Uterus (tissue), 4 donors: ENCODE measurements around the gene AEN. TPM values are rescaled to one million over a fixed set of nuclear protein-coding genes. Genes with fewer than 3 reads are reported as not detected.

Source experiments
- DNase-seq, 2 donors: peaks; one replicate each; pipeline ENCODE4 v3.0.0-alpha.2; 2019 to 2020
- H3K27ac ChIP-seq, 2 donors: fragments of 200-600 bp; sonication (generic); 1 replicate in 1 of 2; 2 replicates in 1 of 2; pipeline ENCODE4 v1.5.1; 2016 to 2018
- H3K27me3 ChIP-seq, 2 donors: fragments of 200-600 bp; sonication (generic); one replicate each; pipeline ENCODE4 v1.5.1; 2018 to 2019; ENCODE audit warnings: control low read depth in 1 of 2
- H3K36me3 ChIP-seq, 2 donors: fragments of 200-600 bp; sonication (generic); one replicate each; pipeline ENCODE4 v1.5.1; 2019; ENCODE audit warnings: control low read depth in 1 of 2
- H3K4me1 ChIP-seq, 2 donors: fragments of 200-600 bp; sonication (generic); one replicate each; pipeline ENCODE4 v1.5.1; 2018 to 2019; ENCODE audit warnings: control low read depth in 1 of 2
- H3K4me3 ChIP-seq, 2 donors: fragments of 200-600 bp; sonication (generic); 1 replicate in 1 of 2; 2 replicates in 1 of 2; pipeline ENCODE4 v1.5.1; 2018 to 2019; ENCODE audit warnings: mild to moderate bottlenecking in 1 of 2
- H3K9me3 ChIP-seq, 2 donors: fragments of 200-600 bp; sonication (generic); one replicate each; pipeline ENCODE4 v1.5.1; 2019; ENCODE audit warnings: control low read depth in 1 of 2
- POLR2A ChIP-seq, 2 donors: fragments of 450-650 bp; IDR thresholded peaks; one replicate each; pipeline ENCODE4 v1.6.1; 2016; ENCODE audit warnings: antibody characterized with exemption in 2 of 2, mild to moderate bottlenecking in 1 of 2, moderate library complexity in 1 of 2
- intact Hi-C: fragments of 100-400 bp; cut with DNase I; formaldehyde crosslinking; loops from one replicate; pipeline ENCODE4 v1.15.1; 2023; ENCODE audit warnings: low total_unique reads
- microRNA counts, 2 donors: library from miRNA; unstranded; fragments of <30 nt; microRNA quantifications; one replicate each; lab custom pipeline; 2016 to 2017
- microRNA-seq: library from miRNA; unstranded; fragments of <30 nt; microRNA quantifications from one replicate; pipeline ENCODE4, GENCODE V29; 2016; ENCODE audit warnings: borderline microRNAs expressed, borderline replicate concordance
- small RNA-seq: library from RNA; depleted of rRNA; stranded (forward); fragments of <200 nt; gene quantifications from one replicate; pipeline ENCODE3, GENCODE V24; 2016
- total RNA-seq, 4 donors: library from RNA; depleted of rRNA in 3 of 4; stranded (reverse); fragments of >200 nt in 3 of 4; gene quantifications; one replicate each; pipeline versions ENCODE4 v1.1.0 to v1.2.4, GENCODE V29; 2014 to 2023
- TF ChIP-seq, protein P1 (sequence below), 4 experiments: fragments of 200-600 bp in 2 of 4; fragments of 450-650 bp in 2 of 4; sonication (generic) in 2 of 4; IDR thresholded peaks; one replicate each; pipeline ENCODE4 v1.5.1; 2016 to 2019; ENCODE audit warnings: antibody characterized with exemption in 4 of 4, mild to moderate bottlenecking in 2 of 4, moderate library complexity in 1 of 4
- donor health status: DM: yes; HTN: yes; CAD: no.

AEN gene
- total RNA-seq, 4 donors from 2014 or later, result 1.0 to 20.2 (median 6.0) TPM

DNA sequence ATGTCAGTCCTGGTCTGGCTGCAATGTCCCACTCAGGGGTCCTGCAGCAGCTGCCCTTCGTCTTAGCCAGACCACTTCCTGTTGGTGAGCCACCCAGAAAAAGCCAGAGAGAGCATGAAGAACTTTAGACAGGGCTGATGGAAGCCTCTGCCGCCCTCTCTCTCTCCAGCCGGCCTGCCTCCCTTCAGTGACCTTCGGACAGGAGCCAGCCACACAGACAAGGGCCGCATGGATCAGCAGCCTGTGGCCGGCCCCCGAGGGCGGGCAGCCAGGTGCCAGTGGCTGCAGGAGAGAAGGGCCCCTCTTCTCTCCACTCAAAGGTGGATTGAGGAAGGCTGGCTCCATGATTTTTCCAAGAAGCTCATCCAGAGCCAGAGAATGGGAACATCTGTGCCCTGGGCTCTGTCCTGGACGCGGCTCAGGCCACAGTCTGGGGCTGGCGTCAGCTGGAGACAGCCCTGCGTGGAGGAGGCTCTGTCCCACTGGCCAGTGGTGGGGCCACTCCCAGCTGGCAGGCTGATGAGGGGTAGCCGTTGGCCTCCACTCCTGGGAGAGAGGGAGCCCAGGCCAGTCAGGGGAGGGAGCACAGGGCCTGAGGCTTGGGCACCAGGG is 60.6 kb downstream of the AEN start:
- Histone ChIP-seq H3K36me3 (no peaks in the 10 kb centered on the region), H3K9me3 (no peaks in the 10 kb centered on the region), H3K27me3 (no peaks in the 10 kb centered on the region), H3K27ac (no peak overlapping the region), H3K4me3 (no peak overlapping the region), H3K4me1 (no peaks in the 10 kb centered on the region)
- intact Hi-C loops, result no loop called here
- no peak for DNase-seq
- TF ChIP-seq, protein P1, sequence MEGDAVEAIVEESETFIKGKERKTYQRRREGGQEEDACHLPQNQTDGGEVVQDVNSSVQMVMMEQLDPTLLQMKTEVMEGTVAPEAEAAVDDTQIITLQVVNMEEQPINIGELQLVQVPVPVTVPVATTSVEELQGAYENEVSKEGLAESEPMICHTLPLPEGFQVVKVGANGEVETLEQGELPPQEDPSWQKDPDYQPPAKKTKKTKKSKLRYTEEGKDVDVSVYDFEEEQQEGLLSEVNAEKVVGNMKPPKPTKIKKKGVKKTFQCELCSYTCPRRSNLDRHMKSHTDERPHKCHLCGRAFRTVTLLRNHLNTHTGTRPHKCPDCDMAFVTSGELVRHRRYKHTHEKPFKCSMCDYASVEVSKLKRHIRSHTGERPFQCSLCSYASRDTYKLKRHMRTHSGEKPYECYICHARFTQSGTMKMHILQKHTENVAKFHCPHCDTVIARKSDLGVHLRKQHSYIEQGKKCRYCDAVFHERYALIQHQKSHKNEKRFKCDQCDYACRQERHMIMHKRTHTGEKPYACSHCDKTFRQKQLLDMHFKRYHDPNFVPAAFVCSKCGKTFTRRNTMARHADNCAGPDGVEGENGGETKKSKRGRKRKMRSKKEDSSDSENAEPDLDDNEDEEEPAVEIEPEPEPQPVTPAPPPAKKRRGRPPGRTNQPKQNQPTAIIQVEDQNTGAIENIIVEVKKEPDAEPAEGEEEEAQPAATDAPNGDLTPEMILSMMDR (IDR thresholded peaks at IDR 0.05), result no peak
- TF ChIP-seq POLR2A (IDR thresholded peaks at IDR 0.05), result no peak

MicroRNAs encoded within 50 kb of the gene (microRNA counts, 767-probe panel; counts per million panel counts)
- 0 counts per million in 2 donors for microRNA hsa-miR-1179 (lab: Ali Mortazavi, UCI)
- microRNA hsa-miR-7-5p (lab: Ali Mortazavi, UCI), result 0 to 2,338 counts per million in 2 donors

Small RNAs within 50 kb of the gene (microRNA-seq; reads per million reads assigned to microRNA genes)
- gene MIR1179, result 1.5 reads per million
- not detected for gene MIR3529
- not detected for gene MIR7-2

Small RNAs within 50 kb of the gene (small RNA-seq; reads per million reads assigned to genes)
- gene MIR1179, result not detected
- gene MIR7-2, result not detected

Other genes starting within 250 kb of the AEN start
- gene MRPL46, start 154.0 kb upstream of the AEN start, total RNA-seq, result 10 to 100 TPM; 16.9 to 24.8 (median 21.5) TPM
- 10 to 100 TPM in 3 of 4 donors, 1 to 10 TPM in 1; 4.4 to 32.8 (median 18.9) TPM for gene MRPS11, start 153.6 kb upstream of the AEN start, total RNA-seq
- 10 to 100 TPM in 2 of 4 donors, 1 to 10 TPM in 2; 4.1 to 20.4 (median 10.7) TPM for gene DET1, start 74.7 kb upstream of the AEN start, total RNA-seq
- 10 to 100 TPM in 3 of 4 donors, 1 to 10 TPM in 1; 3.9 to 35.9 (median 13.2) TPM for gene ISG20, start 17.7 kb downstream of the AEN start, total RNA-seq
- 1 to 10 TPM in 1 of 4 donors, under 1 TPM in 1, not detected in 2; 0.85 to 6.9 TPM for gene ACAN, start 182.1 kb downstream of the AEN start, total RNA-seq